ENCODE results near the gene MRPL47.

GRCh38 chr3:179558742-179559364 is 45.6 kb downstream of the MRPL47 start:
- TF ChIP-seq CTCF (IDR thresholded peaks at IDR 0.05; ENCODE audit: insufficient read depth, low read length) (peak; percentile 83), POLR2AphosphoS5 (IDR thresholded peaks at IDR 0.05; ENCODE audit: low read depth) (no peak), GABPA (IDR thresholded peaks at IDR 0.05; ENCODE audit: low read depth) (no peak), REST (IDR thresholded peaks at IDR 0.05; ENCODE audit: insufficient replicate concordance, low read depth) (no peak), SPI1 (IDR thresholded peaks at IDR 0.05; ENCODE audit: borderline replicate concordance, low read depth) (no peak)

Measured in HL-60 (cell line).